ENCODE results near the gene PCDH1.

PCDH1 gene

GRCh38 chr5:141807732-141808131 is 70.5 kb downstream of the PCDH1 start:
- ATAC-seq (no peak), DNase-seq (no peak)

- DNase-seq (no peak), ATAC-seq (no peak)
These were observed 70.9 kb downstream of the PCDH1 start for GRCh38 chr5:141807329-141807728.

GRCh38 chr5:141806626-141807025 is 71.6 kb downstream of the PCDH1 start:
- DNase-seq (no peak), ATAC-seq (no peak)

- DNase-seq (no peak), ATAC-seq (no peak)
These were observed 72.2 kb downstream of the PCDH1 start for GRCh38 chr5:141805874-141806595.

- DNase-seq, result no peak
These were observed 73.7 kb downstream of the PCDH1 start for GRCh38 chr5:141804475-141804874.

More at GRCh38 chr5:141804475-141804874, 73.7 kb downstream of the PCDH1 start:
- no peak for ATAC-seq
